ENCODE data around the gene CCDC87.

DNA sequence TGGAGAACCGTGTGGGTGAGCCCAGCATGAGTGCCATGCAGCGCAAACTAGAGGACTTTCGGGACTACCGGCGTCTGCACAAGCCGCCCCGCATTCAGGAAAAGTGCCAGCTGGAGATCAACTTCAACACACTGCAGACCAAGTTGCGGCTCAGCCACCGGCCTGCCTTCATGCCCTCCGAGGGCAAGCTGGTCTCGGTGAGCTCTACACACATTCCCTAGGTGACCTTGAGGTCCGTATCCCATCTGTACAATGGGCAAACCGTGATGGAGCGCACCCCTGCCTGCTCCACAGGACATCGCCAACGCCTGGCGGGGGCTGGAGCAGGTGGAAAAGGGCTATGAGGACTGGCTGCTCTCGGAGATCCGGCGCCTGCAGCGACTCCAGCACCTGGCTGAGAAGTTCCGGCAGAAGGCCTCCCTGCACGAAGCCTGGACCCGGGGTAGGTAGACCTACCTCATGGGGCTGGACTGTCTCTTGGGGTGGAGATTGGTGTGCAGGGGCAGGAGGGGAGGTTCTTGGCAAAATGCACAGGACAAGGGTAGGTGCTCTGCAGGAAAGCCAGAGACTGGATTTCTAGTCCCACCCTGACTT, 35.0 kb downstream of the CCDC87 start:
- TF ChIP-seq POLR2AphosphoS5 (IDR thresholded peaks at IDR 0.05) (no peak), POLR2A (IDR thresholded peaks at IDR 0.05) (no peak)
- TF ChIP-seq, protein P1, sequence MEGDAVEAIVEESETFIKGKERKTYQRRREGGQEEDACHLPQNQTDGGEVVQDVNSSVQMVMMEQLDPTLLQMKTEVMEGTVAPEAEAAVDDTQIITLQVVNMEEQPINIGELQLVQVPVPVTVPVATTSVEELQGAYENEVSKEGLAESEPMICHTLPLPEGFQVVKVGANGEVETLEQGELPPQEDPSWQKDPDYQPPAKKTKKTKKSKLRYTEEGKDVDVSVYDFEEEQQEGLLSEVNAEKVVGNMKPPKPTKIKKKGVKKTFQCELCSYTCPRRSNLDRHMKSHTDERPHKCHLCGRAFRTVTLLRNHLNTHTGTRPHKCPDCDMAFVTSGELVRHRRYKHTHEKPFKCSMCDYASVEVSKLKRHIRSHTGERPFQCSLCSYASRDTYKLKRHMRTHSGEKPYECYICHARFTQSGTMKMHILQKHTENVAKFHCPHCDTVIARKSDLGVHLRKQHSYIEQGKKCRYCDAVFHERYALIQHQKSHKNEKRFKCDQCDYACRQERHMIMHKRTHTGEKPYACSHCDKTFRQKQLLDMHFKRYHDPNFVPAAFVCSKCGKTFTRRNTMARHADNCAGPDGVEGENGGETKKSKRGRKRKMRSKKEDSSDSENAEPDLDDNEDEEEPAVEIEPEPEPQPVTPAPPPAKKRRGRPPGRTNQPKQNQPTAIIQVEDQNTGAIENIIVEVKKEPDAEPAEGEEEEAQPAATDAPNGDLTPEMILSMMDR (IDR thresholded peaks at IDR 0.05), result no peak

Data from sigmoid colon (tissue), 4 donors.